GM19455 (cell line): ENCODE results near the gene CELF6.

Source experiments
- ATAC-seq: cut with Tn5 transposase; IDR thresholded peaks from one replicate; pipeline ENCODE4 v1.9.1; 2021; ENCODE audit not compliant: unreplicated experiment

Gene CELF6

DNA sequence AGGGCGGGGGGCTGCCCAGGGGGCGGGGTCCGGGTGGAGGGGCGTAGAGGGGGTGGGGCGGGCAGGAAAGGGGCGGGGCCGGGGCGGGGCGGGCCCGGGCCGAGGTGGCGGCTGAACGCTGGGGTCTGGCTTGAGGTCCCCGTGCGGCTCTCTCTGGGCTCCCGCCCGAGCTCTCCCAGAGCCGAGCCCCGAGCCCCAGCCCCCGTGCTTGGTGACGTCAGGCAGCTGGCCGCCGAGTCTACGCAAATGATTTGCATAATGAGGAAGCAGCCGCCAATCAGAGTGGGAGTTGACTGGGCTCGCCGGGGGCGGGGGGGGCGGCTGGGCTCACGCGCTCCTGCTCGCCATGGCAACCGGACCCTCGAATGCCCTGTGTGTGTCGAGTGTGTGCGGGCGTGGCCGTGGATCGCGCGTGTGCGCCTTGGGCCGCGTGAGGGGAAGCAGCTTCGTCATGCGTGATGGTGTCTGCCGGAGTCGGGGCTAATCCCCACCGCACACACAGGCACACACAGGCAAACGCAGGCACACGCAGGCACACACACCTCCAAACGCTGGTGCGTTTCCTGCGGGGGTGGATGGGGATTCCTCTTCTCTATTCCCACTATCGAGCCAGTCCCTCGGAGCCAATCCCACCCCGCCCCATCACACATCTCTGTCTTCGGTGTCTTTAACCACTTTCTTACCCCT, at the start of gene CELF6:
CELF6 (minus strand) TSS at position 173 of the 687 bp plus-strand sequence. CDS start 283 bp downstream, outside the sequence.
- ATAC-seq = peak; percentile 68

GRCh38 chr15:72368899-72369298, 48.9 kb upstream of the CELF6 start:
- ATAC-seq = no peak

GRCh38 chr15:72368325-72368724, 48.4 kb upstream of the CELF6 start:
- no peak for ATAC-seq

- ATAC-seq = peak; percentile 67
These were observed 45.9 kb upstream of the CELF6 start for GRCh38 chr15:72365844-72366243.

DNA sequence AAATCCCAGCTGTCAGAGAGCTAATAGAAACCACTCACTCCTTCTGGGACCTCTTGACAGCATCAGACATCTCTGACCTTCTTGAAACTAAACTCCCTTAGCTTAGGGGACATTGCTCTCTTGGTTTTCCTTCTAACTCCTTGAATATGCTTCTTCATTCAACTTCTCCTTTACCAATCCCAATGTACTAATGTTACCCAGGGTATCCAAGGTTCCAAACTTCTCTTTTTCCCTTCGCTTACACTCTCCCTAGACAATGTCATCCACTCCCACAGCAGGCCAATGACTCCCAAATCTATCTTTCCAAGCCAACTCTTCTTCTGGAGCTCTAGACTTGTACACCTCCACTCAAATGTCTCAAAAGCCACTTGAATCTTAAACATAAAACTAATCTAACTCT, 41.2 kb upstream of the CELF6 start:
- ATAC-seq = no peak

GRCh38 chr15:72358650-72359171, 38.8 kb upstream of the CELF6 start:
- ATAC-seq = peak; percentile 55

DNA sequence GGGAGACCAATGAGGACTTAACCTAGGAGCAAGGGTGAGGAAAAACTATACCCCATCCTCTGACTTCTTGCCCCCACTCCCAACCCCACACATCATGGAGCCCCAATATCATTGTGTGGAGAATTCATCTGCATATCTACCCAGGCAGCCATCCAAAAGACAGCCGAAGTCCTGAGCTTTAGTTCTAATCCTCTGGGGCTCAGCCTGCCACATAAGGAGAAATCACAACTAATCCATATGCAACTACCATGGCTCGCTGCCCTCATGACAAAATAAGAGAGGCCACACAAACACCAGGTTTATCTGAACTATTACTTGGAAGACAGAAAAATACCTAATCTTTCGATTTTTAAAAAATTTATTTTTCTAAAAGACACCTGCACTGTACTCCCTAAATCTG, 38.2 kb upstream of the CELF6 start:
- ATAC-seq = no peak

- ATAC-seq = no peak
These were observed 34.5 kb upstream of the CELF6 start for GRCh38 chr15:72354496-72354895.

DNA sequence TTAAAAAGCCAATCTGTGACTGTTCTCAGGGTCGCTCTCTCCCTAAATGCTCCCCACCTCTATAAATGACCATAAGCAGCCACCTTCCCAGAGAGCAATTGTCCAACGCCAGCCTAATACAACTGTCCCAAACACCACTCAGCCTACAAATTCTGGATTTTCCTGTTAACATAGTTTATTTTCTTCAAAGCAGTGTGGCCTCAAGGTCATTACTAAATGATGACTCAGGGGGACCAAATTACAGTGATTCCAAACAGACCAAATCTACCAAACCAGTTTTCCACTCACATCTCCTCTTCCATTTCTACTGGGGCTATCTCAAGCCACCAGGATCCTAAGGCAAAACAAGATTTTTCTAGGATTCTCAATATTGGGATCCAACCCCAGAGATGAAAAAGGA, 33.3 kb upstream of the CELF6 start:
- ATAC-seq = no peak

- ATAC-seq = no peak
These were observed 25.8 kb upstream of the CELF6 start for GRCh38 chr15:72345806-72346205.

DNA sequence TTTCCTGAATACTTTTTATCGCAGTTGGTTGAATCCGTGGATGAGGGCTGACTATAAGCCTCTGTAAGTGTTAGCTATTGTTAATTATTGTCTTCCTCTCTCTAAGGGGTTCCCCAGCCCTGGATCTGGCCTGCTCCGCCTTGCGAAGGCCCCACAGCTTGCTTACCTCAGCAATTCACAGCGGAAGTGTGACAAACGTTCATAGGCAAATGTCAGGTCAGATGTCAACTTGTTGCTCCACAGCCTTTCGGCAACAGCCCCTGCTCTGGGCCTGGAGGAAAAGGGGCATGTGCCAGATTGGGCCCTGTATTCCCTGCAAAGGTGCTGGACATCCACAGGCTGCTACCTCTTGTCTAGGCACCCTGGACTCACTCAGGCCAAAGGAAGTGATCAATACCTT, 25.3 kb upstream of the CELF6 start:
- no peak for ATAC-seq

- no peak for ATAC-seq
These were observed 24.6 kb upstream of the CELF6 start for GRCh38 chr15:72344602-72345001.

GRCh38 chr15:72342385-72342784, 22.4 kb upstream of the CELF6 start:
- no peak for ATAC-seq

GRCh38 chr15:72341361-72341760, 21.4 kb upstream of the CELF6 start:
- ATAC-seq = no peak

DNA sequence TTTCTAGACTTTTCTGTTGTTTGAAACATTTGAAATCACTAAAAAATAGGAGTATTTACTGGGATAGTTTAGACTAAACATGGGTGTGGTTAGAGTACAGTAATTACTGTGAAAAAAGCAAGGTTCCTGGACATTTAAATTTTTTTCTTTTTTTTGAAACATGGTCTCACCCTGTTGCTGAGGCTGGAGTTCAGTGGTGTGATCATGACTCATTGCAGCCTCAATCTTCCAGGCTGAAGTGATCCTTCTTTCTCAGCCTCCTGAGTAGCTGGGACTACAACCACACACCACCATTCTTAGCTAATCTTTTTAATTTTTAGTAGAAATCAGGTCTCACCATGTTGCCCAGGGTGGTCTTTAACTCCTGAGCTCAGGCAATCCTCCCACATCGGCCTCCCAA, 20.4 kb upstream of the CELF6 start:
- ATAC-seq = no peak

GRCh38 chr15:72339777-72340177, 19.8 kb upstream of the CELF6 start:
- ATAC-seq = no peak

DNA sequence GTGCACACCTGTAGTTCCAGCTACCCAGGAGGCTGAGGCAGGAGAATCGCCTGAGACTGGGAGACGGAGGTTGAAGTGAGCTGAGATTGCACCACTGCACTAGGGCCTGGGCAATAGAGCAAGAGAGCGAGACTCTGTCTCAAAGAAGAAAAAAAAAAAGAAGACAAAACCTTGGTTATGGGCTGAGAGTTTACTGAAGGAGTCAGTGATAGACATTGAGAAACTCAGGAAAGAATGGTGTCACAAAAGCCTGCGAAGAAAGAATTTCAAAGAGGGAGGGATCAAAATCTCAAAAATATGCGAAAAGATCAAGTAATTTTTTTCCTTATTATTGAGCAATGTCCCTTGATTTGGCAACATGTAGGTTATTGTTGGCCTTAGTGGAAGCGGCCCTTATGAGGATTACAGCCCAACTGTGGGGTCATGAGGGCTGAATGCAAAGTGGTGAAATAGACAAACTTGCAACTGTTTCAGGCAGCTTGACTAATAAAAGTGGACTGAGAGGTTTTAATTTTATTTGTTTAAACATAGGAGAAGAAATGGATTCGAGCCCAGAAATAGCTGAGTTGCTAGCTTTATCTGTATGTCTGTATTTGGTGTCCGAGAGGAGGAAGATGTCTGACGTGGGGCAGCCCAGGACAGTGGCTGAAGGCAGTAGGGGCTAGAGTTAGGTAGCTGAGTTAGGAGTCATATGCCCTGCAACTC, 18.8 kb upstream of the CELF6 start:
- ATAC-seq = no peak

GRCh38 chr15:72338148-72338547, 18.2 kb upstream of the CELF6 start:
- no peak for ATAC-seq

DNA sequence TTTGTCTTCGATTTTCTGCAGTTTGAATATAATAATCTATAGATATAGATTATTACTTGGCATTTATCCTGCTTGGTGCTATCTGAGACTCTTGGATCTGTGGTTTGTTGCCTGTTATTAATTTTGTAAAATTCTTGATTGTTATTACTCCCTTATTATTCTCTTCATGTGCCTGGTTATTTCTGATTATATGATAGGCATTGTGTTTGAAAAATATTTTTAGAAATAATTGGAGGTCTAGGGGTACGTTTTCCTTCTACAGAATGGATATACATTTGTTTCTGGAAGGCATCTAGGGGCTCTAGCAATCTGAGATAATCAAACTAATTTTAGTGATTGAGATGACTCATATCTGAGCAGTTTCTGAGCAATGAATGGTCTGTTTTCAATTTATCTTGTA, 14.9 kb upstream of the CELF6 start:
- no peak for ATAC-seq

DNA sequence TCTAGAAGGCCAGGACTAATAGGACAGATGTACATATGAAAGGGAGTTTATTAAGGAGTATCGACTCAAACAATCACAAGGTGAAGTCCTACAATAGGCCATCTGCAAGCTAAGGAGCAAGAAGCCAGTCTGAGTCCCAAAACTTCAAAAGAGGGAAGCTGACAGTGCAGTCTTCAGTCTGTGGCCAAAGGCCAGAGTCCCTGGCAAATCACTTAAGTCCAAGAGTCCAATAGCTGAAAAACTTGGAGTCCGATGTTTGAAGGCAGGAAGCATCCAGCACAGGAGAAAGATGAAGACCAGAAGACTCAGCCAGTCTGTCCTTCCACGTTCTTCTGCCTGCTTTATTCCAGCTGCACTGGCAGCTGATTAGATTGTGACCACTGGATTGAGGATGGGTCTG, 11.1 kb upstream of the CELF6 start:
- no peak for ATAC-seq

GRCh38 chr15:72323752-72324151, 3.8 kb upstream of the CELF6 start:
- no peak for ATAC-seq

- peak; percentile 8 for ATAC-seq
These were observed 485 bp downstream of the CELF6 start for GRCh38 chr15:72319360-72319984.
